CD4-positive, alpha-beta T cell treated with Interleukin-10 for 1 hour (primary cell): Measurements from ENCODE around the gene PRSS2.
"Not testable (repeated sequence)": the region's sequence is repeated elsewhere in the genome, so short reads cannot be mapped to it uniquely, and the experiment has no call there.

Experiments
- DNase-seq: peaks from one replicate; pipeline ENCODE4 v3.0.0-alpha.2; 2020

The PRSS2 gene

DNA sequence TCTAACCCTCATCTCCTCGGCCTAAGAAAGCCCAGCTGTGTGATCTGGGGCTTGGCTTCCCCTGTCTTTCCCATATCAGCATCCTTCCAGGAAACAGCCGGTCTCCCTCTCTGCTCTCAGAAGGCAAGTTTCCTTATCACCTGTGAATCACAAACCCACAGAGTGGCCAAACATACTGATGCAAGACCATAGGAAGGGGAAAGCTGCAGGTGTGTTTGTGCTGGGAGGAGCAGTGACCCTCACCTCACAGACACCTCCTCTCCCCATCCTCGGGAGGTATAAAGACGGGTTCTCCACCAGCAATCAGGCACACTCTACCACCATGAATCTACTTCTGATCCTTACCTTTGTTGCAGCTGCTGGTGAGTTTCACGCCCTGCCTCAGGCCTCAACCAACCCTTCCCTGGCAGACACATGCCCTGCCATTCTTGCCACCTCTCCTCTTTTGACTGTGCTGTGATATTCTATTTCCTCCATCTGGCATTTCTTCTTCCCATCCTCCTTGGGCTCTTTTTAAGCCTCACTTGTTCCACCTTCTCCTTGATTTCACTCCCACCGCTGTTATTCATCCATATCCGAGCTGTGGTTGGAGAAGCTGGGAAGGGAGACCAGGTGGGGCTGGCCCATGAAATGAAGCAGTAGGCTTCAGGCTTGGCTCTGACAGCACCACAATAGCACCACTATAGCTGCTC lies at the start of gene PRSS2:
TSS of gene PRSS2 (plus strand) at position 310 of the 692 bp plus-strand sequence. CDS start at position 323, 13 bp downstream.
- no peak for DNase-seq

DNA sequence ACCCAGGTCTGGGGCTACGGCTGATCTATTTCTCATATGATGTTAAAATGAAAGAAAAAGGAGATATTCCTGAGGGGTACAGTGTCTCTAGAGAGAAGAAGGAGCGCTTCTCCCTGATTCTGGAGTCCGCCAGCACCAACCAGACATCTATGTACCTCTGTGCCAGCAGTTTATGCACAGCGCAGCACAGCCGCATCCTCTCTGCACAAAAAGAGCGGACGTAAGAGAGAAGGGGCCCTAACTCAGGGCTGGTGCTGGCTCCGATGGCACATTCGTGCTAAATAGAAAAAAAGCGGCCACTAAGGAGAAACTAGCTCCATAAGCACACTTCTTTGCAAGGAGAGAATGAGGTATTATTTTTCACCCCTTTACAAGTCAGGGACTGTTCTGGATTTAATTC lies 49.8 kb upstream of the PRSS2 start:
- DNase-seq: no peak

DNA sequence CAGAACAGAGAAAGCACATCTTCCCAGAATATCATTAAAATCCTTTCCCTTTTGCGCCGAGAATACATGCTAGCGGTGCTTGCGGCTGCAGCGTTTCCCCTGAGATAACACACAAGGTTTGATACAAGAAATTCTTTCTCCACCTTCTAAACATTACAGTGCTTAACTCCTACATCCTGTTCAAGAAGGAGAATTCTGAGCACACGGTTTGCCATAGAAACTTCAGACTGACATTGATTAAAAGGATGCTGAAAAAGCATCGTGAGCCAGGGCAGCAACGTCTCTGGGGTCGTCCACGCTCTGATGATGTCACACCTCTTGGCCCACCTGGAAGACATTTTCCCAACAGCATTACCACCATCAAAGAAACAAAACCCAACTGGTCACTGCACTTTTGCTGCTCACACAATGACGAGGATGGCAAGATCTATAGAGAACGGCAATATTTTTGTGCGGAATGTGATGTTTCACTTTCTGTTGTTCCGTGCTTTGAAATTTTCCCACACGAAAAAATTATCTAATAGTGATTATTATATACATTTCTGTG lies 48.4 kb upstream of the PRSS2 start:
- no peak for DNase-seq

DNA sequence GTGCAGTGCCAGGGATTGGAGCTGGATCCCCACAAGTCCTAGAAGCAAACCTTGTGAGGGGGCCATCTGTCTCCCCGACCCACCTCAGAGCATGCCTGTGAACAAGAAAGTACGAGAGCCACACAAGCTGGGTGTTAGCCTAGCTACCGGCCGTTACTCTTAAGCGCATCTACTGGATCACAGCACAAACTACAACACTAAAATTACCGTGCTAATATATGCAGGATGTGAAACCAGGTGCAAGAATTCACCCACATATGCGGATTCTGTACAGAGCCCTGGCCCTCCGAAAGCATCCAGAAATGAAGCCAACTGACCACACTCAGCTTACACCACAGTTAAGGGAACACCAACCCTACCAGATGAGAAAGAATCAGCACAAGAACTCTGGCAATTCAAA lies 37.5 kb upstream of the PRSS2 start:
- no peak for DNase-seq

- DNase-seq: no peak
These were observed 30.8 kb upstream of the PRSS2 start for GRCh38 chr7:142739923-142740492.

- DNase-seq: no peak
These were observed 30.0 kb upstream of the PRSS2 start for GRCh38 chr7:142740786-142741185.

- DNase-seq: not testable (repeated sequence)
These were observed 28.8 kb upstream of the PRSS2 start for GRCh38 chr7:142741932-142742331.

DNA sequence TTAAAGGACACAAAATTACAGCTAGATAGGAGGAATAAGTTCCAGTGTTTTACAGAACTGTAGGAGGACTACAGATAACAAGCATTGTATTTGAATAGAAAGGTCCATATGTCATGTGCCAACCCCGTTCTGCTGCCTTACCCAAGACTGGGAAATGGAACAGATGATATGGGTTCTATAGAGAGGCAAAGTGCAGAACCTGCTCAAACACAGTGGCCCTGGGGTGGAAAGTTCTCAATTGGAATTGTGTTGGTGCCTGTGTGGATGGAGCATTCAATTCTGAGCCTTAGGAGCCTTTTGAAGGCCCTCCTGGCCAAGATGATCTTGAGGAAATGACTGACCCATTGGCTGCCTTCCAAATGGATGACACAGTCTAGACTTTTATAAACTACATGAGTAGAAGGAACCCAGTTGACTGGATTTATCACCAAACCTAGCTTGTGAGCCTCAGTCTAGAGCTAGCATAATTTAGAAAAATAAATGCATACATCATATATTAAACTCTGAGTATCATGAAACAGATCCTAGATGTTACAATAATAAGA lies 25.6 kb upstream of the PRSS2 start:
- no peak for DNase-seq

GRCh38 chr7:142745745-142746144 lies 25.0 kb upstream of the PRSS2 start:
- DNase-seq: no peak

GRCh38 chr7:142746264-142746663 lies 24.5 kb upstream of the PRSS2 start:
- DNase-seq: no peak

- DNase-seq: not testable (repeated sequence)
These were observed 22.4 kb upstream of the PRSS2 start for GRCh38 chr7:142748410-142748809.

- no peak for DNase-seq
These were observed 21.4 kb upstream of the PRSS2 start, which contains the start of gene PRSS1 for GRCh38 chr7:142749218-142749993. Gene PRSS1 (plus strand): TSS chr7:142749472. CDS start chr7:142749485, 13 bp downstream.

DNA sequence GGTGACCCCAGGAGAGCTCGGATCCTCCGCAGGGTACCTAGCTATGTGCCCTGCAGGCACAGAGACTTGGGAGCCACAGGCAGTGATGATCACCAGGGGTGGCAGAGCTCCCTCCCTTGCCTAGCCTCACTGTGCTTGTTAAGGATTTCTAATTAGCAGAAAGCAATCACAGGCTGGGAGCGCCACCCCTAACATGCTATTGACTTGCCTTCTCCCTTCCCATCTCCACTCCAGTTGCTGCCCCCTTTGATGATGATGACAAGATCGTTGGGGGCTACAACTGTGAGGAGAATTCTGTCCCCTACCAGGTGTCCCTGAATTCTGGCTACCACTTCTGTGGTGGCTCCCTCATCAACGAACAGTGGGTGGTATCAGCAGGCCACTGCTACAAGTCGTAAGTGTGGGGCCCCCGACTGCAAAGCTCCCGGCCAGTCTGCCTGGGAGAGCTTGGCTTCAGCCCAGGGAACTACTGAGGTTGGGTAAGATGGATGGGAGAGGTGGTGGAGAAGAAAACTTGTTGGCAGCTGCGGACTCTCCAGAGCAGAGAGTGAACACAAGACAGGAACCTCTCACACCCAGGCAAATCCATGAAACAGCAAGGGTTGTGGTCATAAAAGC lies 20.3 kb upstream of the PRSS2 start:
- no peak for DNase-seq

- DNase-seq: not testable (repeated sequence)
These were observed 19.1 kb upstream of the PRSS2 start for GRCh38 chr7:142751526-142752175.

GRCh38 chr7:142752376-142753225 lies 18.2 kb upstream of the PRSS2 start:
- no peak for DNase-seq

DNA sequence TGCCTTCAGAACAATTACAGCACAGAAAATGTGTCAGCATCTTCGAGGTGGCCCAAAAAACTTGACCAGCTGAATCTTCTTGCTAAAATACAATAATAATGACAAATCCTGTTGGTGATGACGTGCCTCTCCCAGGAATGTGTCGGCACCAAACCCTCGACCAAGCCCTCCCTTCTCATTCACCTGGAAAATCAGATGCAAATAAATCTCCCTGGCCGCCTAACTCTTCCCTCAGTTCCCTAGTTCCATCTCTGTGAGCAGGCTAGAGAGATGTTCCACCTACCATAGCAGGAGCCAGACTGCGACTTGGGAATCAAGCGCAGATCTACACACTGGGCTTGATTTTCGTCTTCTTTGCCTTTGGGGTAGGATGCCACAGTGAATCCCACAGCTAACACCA lies 17.4 kb upstream of the PRSS2 start:
- DNase-seq: no peak

GRCh38 chr7:142753925-142754491 lies 16.8 kb upstream of the PRSS2 start:
- DNase-seq: not testable (repeated sequence)

DNA sequence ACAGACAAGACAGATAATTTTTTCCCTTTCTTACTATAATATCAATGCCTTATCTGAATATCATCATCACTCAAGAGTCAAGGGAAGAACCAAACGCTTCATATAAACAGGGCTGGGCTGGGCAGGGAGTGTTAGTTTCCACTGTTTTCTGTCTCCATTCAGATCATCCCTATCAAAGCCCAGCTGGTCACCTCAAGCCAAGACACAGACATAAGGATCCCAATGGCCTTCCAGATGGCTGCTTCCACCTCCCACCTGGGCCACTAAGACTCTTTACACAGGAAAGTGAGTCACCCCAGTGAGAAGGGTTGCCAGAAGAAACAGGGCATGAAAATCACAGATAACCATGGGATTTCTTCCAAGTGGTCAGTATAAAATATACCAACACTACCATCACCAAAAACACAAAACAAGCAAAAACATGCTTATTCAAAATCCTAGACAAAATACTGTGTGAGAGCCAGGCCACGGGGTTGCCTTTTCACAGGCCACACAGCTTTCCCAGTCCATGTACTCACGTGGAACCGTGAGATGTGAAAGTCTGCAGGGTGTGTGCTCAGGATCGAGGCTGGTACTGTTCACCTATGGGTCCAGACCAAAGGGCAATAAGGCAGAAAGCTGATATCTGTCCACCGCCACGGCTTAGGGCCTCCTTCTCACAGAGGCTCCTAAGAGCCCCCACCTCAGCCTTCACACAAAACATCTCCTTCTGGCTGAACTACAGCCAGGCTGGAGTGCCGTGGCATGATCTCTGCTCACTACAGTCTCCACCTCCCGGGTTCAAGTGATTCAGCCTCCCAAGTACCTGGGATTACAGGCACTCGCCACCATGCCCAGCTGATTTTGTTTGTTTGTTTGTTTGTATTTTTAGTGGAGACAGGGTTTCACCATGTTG lies 15.8 kb upstream of the PRSS2 start:
- no peak for DNase-seq

DNA sequence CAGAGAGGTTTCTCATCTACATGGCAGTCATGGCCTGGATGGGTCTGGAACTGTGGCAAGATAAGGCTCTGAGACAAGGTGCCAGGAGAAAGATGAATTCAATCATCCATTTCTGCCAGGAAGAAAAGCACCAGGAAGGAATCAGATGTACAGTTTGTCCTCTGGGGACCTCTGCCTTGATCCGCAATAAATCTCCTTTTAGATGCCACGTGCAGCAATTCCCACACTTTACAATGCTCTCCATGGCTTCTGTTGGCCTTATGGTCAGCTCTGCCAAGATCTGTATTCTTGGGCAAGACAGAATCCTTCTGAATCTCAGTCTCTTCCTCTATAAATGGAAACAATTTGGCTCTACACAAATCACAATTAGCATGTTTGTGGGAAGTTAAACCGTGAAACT lies 12.5 kb upstream of the PRSS2 start:
- not testable (repeated sequence) for DNase-seq

- DNase-seq: no peak
These were observed 11.3 kb upstream of the PRSS2 start for GRCh38 chr7:142759433-142759832.
